Ovary (tissue), 3 donors: ENCODE results near the gene CSTB.

ENCODE experiments used
- POLR2A ChIP-seq: fragments of 450-650 bp; IDR thresholded peaks from one replicate; pipeline ENCODE4 v1.6.1; 2017; ENCODE audit warnings: antibody characterized with exemption, mild to moderate bottlenecking, moderate library complexity
- TF ChIP-seq, protein P1 (sequence below), 3 donors: fragments of 450-650 bp in 2 of 3; fragments of 200-600 bp in 1 of 3; IDR thresholded peaks; one replicate each; pipeline versions ENCODE4 v1.5.1 to v1.8.0; 2016 to 2022; ENCODE audit warnings: antibody characterized with exemption in 3 of 3, mild to moderate bottlenecking in 1 of 3
- donor health status: DM: no; HTN: no; CAD: no.

DNA sequence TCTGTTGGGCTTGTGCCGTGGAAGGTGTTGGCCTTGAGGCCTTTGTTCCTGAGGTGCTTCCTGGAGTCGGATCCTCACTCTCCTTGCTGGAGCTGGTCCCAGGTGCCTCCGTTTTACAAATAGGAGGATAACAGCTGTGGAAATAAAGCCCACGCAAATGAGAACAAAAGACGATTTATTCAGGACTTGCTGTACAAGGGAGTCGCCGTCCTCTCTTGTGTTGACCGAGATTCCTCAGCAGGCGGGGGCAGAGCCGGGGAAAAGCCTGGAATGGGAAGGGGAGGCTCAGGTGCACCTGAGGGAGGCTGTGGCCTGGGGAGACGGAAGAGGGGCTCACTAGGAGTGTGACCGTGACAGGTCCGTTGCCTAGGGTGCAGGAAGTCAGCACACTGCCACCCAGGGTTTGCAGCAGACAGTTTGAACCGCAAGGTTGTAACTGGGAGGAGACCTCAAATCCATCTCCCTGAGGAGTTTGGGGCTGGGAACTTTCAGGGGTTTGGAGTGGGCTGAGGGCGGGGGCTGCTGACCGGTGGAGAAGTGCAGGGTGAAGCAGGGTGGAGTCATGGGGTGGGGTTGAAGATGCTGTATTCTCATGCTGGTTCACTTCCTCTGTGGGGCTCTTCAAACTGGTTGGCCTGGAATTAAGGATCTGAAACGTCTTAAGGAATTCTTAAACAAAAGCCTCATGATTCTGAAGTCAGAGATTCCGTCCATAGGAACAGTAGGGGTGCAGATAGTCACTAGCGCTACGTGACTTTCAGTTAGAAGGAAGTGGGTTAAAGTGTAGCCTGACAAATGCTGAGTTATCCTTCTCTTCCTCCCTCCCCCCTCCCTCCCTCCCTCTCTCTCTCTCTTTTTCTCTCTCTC lies 2.6 kb upstream of the CSTB start:
- TF ChIP-seq, protein P1, sequence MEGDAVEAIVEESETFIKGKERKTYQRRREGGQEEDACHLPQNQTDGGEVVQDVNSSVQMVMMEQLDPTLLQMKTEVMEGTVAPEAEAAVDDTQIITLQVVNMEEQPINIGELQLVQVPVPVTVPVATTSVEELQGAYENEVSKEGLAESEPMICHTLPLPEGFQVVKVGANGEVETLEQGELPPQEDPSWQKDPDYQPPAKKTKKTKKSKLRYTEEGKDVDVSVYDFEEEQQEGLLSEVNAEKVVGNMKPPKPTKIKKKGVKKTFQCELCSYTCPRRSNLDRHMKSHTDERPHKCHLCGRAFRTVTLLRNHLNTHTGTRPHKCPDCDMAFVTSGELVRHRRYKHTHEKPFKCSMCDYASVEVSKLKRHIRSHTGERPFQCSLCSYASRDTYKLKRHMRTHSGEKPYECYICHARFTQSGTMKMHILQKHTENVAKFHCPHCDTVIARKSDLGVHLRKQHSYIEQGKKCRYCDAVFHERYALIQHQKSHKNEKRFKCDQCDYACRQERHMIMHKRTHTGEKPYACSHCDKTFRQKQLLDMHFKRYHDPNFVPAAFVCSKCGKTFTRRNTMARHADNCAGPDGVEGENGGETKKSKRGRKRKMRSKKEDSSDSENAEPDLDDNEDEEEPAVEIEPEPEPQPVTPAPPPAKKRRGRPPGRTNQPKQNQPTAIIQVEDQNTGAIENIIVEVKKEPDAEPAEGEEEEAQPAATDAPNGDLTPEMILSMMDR (IDR thresholded peaks at IDR 0.05): no peak
- no peak for TF ChIP-seq POLR2A
